DMS79 treated with DMSO at 0.1 percent for 48 hours (cell line): ENCODE results near the gene SPATA31D1.
"Not testable (repeated sequence)": the region's sequence is repeated elsewhere in the genome, so short reads cannot be mapped to it uniquely, and the experiment has no call there.

ENCODE experiments used
- DNase-seq: peaks from one replicate; lab custom pipeline; 2025; lab: John Stamatoyannopoulos, UW

SPATA31D1 gene

GRCh38 chr9:81988472-81988871, at the start of gene SPATA31D1:
Gene SPATA31D1, plus strand, starts transcription at chr9:81988772. Its CDS starts 47 bp downstream, at chr9:81988819.
- not testable (repeated sequence) for DNase-seq

GRCh38 chr9:81943393-81943792, 45.2 kb upstream of the SPATA31D1 start, which contains the start of gene SPATA31D3:
Gene SPATA31D3, plus strand, starts transcription at chr9:81943500. Its CDS starts 86 bp downstream, at chr9:81943586.
- DNase-seq = not testable (repeated sequence)

GRCh38 chr9:81948650-81949049, 39.9 kb upstream of the SPATA31D1 start:
- DNase-seq = not testable (repeated sequence)

GRCh38 chr9:81953096-81953495, 35.5 kb upstream of the SPATA31D1 start:
- DNase-seq = no peak

- no peak for DNase-seq
Observed at GRCh38 chr9:81955625-81956024, 32.9 kb upstream of the SPATA31D1 start.

- DNase-seq = no peak
Observed at GRCh38 chr9:81964218-81965171, 24.1 kb upstream of the SPATA31D1 start.

- no peak for DNase-seq
Observed at GRCh38 chr9:81968026-81968425, 20.5 kb upstream of the SPATA31D1 start.

- no peak for DNase-seq
Observed at GRCh38 chr9:81969971-81970370, 18.6 kb upstream of the SPATA31D1 start.

- no peak for DNase-seq
Observed at GRCh38 chr9:81971727-81972126, 16.8 kb upstream of the SPATA31D1 start.

- DNase-seq = no peak
Observed at GRCh38 chr9:81974764-81975163, 13.8 kb upstream of the SPATA31D1 start.

GRCh38 chr9:81976351-81976750, 12.2 kb upstream of the SPATA31D1 start:
- no peak for DNase-seq

- DNase-seq = no peak
Observed at GRCh38 chr9:81979196-81979595, 9.4 kb upstream of the SPATA31D1 start.

GRCh38 chr9:81980568-81980967, 8.0 kb upstream of the SPATA31D1 start:
- DNase-seq = no peak

GRCh38 chr9:81981883-81982282, 6.7 kb upstream of the SPATA31D1 start:
- no peak for DNase-seq

GRCh38 chr9:81984928-81985327, 3.6 kb upstream of the SPATA31D1 start:
- DNase-seq = no peak

- DNase-seq = no peak
Observed at GRCh38 chr9:81986051-81986450, 2.5 kb upstream of the SPATA31D1 start.

GRCh38 chr9:81989700-81990099, 1.1 kb downstream of the SPATA31D1 start:
- DNase-seq = no peak

GRCh38 chr9:81993656-81994055, 5.1 kb downstream of the SPATA31D1 start:
- DNase-seq = no peak

- DNase-seq = peak; percentile 17
Observed at GRCh38 chr9:81999806-82000205, 11.2 kb downstream of the SPATA31D1 start.

GRCh38 chr9:82010711-82011110, 22.1 kb downstream of the SPATA31D1 start:
- no peak for DNase-seq

- DNase-seq = no peak
Observed at GRCh38 chr9:82011133-82011532, 22.6 kb downstream of the SPATA31D1 start.

- no peak for DNase-seq
Observed at GRCh38 chr9:82012276-82012675, 23.7 kb downstream of the SPATA31D1 start.

GRCh38 chr9:82020331-82020730, 31.8 kb downstream of the SPATA31D1 start:
- no peak for DNase-seq
